ENCODE measurements around the gene M1AP. TPM values are rescaled to one million over a fixed set of nuclear protein-coding genes. Genes with fewer than 3 reads are reported as not detected.

Gene M1AP, protein sequence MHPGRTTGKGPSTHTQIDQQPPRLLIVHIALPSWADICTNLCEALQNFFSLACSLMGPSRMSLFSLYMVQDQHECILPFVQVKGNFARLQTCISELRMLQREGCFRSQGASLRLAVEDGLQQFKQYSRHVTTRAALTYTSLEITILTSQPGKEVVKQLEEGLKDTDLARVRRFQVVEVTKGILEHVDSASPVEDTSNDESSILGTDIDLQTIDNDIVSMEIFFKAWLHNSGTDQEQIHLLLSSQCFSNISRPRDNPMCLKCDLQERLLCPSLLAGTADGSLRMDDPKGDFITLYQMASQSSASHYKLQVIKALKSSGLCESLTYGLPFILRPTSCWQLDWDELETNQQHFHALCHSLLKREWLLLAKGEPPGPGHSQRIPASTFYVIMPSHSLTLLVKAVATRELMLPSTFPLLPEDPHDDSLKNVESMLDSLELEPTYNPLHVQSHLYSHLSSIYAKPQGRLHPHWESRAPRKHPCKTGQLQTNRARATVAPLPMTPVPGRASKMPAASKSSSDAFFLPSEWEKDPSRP
- total RNA-seq (2012; rRNA removed) = not detected in 2 replicates
- 0.03 TPM in 1 of 2 replicates, not detected in the other for polyA plus RNA-seq (2012; rRNA removed)
- polyA plus RNA-seq (2012; cell fraction: cytosol; rRNA removed) = 0.01 TPM in 1 of 2 replicates, not detected in the other
- polyA plus RNA-seq (2012; cell fraction: nucleus; rRNA removed; ENCODE audit: low replicate concordance) = 0.10 and 0.11 TPM in 2 replicates
- percentile 12 among the genes with signal in this experiment for Bru-seq, nascent RNA
- percentile 9 among the genes with signal in this experiment for BruChase-seq, experiment 1, labeled RNA remaining after a 6-hour chase
- percentile 11 among the genes with signal in this experiment for BruChase-seq, experiment 2, labeled RNA remaining after a 2-hour chase
- long read RNA-seq = 0 reads

DNA sequence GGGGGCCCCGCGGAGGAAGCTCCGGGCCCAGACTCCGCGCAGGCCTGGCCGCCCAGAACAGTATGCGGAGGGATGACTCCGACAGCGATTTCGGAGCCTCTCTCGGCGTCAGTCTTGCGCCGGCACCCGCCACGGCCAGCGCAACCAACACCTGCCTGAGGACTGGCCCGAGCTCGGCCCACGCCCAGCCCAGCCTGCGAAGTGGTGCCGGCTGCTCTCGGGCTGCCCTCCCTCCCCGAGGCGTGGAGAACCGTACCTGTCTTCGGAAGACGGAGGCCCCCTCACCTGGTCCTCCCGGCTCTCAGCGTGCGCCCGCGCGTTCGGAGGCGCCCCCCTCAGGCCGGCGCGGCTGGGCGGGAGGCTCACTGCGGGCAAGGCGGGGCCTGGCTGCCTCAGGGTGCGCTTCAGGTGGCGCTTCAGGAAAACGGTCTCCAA is at the start of gene M1AP:
M1AP (minus strand) TSS at position 322 of the 435 bp plus-strand sequence. CDS start 8,055 bp downstream, outside the sequence.
- Histone ChIP-seq H3K56ac (ENCODE audit: extremely low read depth, insufficient read depth, low read length) (no peak within 1 kb of the TSS), H4K5ac (ENCODE audit: low read depth, low read length) (no peak within 1 kb of the TSS), H4K8ac (ENCODE audit: low read depth in 2 of 2, low read length in 2 of 2) (no peak within 1 kb of the TSS), H3K79me1 (ENCODE audit: low read depth in 1 of 2, low read length in 2 of 2) (no peaks in the 10 kb centered on the region), H2BK20ac (ENCODE audit: low read depth, low read length) (no peak within 1 kb of the TSS), H3K4ac (ENCODE audit: low read depth, low read length) (no peak within 1 kb of the TSS), H2BK15ac (ENCODE audit: low read depth, low read length) (no peak within 1 kb of the TSS), H3K14ac (replicated peaks; ENCODE audit: low read depth, low read length) (no peak within 1 kb of the TSS), H3K18ac (ENCODE audit: low read depth, low read length) (no peak within 1 kb of the TSS), H3K27ac (ENCODE audit: insufficient read depth, low read length) (no peak within 1 kb of the TSS), H3K27me3 (ENCODE audit: control insufficient read depth, insufficient read depth, low read length) (peaks cover 32% of the 10 kb centered on the region), H2AFZ (replicated peaks; ENCODE audit: low read length, poor library complexity) (peak within 1 kb of the TSS; percentile 77), H3K36me3 (ENCODE audit: control insufficient read depth, insufficient read depth, low read length) (no peaks in the 10 kb centered on the region), H3K9me3 (ENCODE audit: control insufficient read depth, insufficient read depth, low read length) (no peaks in the 10 kb centered on the region), H3K4me1 (ENCODE audit: control insufficient read depth, insufficient read depth, low read length) (no peaks in the 10 kb centered on the region), H4K20me1 (ENCODE audit: insufficient read depth, low read length) (no peaks in the 10 kb centered on the region), H2BK120ac (ENCODE audit: low read depth, low read length) (no peak within 1 kb of the TSS), H3K4me2 (ENCODE audit: low read depth, low read length) (peak within 1 kb of the TSS; percentile 46; the same call in 1 of the 2 replicates), H2AK5ac (ENCODE audit: low read depth, low read length) (no peak within 1 kb of the TSS), H2AK9ac (replicated peaks; ENCODE audit: low read depth, low read length, poor library complexity) (no peak within 1 kb of the TSS), H3K9ac (ENCODE audit: low read depth, low read length) (no peak within 1 kb of the TSS), H2BK5ac (ENCODE audit: low read depth, low read length, poor library complexity, severe bottlenecking) (no peak within 1 kb of the TSS), H4K91ac (ENCODE audit: insufficient read depth, low read depth, low read length) (no peak within 1 kb of the TSS), H3K9me1 (ENCODE audit: insufficient read depth, low read length) (no peaks in the 10 kb centered on the region), H3K23ac (ENCODE audit: low read depth, low read length) (0 out of 2 replicates have a peak within 1 kb of the TSS, but pooled peaks have one; percentile 7), H3K4me3 (ENCODE audit: insufficient read depth, low read depth, low read length) (no peak within 1 kb of the TSS; the same call in 1 of the 2 replicates)
- in situ Hi-C loops (cut with MboI; ENCODE audit: low sequenced_read_pairs) (no loop called here), dilution Hi-C loops (cut with HindIII; ENCODE audit: low sequenced_read_pairs, unreplicated experiment) (no loop called here), intact Hi-C loops (cut with micrococcal nuclease) (no loop called here)
- ChIA-PET POLR2A (ENCODE audit: unreplicated experiment) (no interaction called here), CTCF (no interaction called here)
- DNase-seq (no peak), ATAC-seq (ENCODE audit: low read depth) (peak; percentile 11; the same call in 1 of the 2 replicates)
- BruUV-seq (replicated peaks) = no TSS peak
- no peak for TF ChIP-seq MAFK (IDR thresholded peaks at IDR 0.05; ENCODE audit: low read depth, low read length)
- 19% methylated on average over 19 of the region's 45 CpGs; no CpG with 5 or more reads in 1 of the 2 experiments for WGBS, 2 experiments (ENCODE audit: extremely low coverage in 2 of 2, insufficient read length in 1 of 2)
